GM15510 (cell line): ENCODE data around the gene OR6C65.

Source experiments
- POLR2A ChIP-seq: IDR thresholded peaks from 3 replicates; pipeline ENCODE4 v1.6.1; 2011; ENCODE audit warnings: borderline replicate concordance; ENCODE audit not compliant: insufficient read length; ENCODE audit errors: extremely low read depth

The OR6C65 gene

DNA sequence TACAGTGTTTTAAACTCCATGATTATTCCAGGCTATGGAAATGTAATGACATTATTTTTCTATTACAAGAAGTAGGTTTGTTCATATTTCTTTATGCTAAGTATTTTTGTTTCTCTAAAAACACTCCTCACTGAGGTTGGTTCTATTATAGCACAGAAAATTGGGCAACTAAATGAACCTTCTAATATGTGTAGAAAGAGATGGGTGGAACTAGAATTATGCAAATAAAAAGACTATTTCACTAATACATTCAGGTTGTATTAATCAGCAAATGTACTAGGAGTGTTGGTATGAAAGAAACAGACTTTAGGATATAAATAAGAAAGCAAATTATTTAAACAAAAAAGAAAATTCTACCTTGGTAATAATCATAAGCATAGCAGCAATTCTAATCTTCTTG is 48.5 kb downstream of the OR6C65 start:
- TF ChIP-seq POLR2A = no peak
